Suppressor macrophage treated with lipopolysaccharide for 4 hours (primary cell): ENCODE results near the gene ATAD2B.
A peak's percentile ranks its signal among the peaks of the same experiment; 100 is the strongest.
"Not testable (repeated sequence)": the region's sequence is repeated elsewhere in the genome, so short reads cannot be mapped to it uniquely, and the experiment has no call there.

Source experiments
- DNase-seq: peaks from one replicate; pipeline ENCODE4 v3.0.0-alpha.2; 2020

Gene ATAD2B

DNA sequence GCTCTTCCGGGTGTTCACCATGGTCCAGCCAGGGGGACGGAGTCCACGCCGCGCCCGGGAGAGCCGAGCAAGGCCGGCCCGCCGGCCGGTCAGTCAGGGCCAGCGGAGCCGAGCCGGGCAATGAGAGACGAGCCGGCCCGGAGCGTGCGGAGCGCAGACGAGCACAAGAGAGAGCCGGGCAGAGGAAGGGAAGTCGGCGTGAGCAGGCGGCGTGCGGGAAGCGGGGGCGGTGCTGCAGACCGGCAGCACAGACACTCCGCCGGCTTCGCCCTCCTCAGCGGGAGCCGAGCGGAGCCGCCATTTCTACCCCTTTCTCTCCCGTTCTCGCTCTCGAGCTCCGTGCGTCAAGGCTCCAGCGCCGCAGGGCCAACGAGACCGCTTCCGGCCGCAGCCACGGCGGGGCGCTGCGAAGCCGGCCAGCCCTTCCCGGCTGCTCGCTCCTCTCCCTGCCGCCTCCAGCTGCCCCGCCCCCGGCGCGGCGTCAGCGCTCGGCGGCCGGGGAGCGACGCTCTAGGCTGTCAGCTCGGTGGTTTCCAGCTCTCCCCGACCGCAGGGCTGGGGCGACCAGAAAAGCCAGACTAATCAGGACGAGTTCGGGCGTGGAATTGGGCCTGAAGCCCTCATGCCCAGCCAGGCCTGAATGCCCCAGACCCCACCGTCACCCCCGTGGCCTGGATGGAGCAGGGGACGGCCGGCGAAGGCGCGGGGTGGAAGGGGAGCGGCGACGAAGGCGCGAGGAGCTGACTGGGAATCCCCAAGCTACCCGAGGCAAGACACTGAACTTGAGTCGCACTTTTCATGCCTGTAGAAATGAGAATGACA is at the start of gene ATAD2B:
ATAD2B (minus strand) TSS at position 374 of the 822 bp plus-strand sequence; CDS start at position 21, 353 bp downstream.
- peak; percentile 98 for DNase-seq

DNA sequence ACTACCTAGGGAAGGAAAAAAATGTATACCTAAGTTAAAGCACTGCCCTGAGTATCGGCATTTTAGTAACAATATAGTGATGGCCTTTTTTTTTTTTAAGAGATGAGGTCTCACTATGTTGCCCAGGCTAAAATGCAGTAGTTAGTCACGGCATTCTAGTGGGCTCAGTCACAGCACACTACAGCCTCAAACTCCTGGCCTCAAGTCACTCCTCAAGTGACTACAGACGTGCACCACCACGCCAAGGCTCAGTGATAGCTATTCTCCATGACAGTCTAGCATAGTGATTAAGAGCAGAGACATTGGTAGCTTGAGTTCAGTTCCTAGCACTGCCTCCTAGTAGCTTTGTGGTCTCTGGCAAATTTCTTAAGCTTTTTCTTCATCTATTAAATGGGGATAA is 40.9 kb upstream of the ATAD2B start:
- DNase-seq, result no peak

DNA sequence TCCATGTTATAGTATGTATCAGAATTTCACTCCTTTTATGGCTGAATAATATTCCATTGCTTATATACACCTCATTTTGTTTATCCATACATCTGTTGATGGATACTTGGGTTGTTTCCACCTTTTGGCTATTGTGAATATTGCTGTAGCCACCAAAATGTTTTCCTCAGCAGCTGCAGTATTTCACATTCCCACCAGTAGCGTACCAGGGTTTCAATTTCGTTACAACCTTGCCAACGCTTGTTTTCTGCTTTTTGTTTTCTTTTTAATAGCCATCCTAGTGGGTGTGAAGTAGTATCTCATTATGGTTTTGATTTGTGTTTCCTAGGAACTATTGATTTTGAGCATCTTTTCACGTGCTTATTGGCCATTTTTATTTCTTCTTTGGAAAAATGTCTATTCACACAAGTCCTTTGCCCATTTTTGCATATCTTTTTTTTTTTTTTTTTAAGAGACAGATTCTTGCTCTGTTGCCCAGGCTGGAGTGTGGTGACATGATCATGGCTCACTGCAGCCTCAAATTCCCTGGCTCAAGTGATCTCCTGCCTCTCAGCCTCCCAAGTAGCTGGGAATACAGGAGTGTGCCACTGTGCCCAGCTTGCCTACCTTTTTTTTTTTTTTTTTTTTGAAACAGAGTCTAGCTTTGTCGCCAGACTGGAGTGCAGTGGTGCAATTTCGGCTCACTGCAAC is 27.5 kb upstream of the ATAD2B start:
- no peak for DNase-seq

DNA sequence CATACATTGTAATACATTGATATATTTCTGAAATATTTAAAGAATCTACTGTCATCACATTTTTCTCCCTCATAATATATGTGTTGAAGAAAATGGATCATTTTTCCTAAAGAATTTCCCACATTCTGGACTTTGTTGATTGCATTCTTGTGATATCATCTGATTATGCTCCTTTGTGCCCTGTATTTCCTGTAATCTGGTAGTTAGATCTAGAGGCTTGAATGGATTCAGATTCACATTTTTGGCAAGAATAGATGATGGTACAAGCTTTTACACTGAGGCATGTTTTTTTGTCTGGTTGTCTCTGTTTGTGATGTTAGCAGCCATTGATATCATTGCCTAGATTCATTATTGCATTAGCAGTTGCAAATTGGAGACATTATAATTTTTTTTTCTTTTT is 26.7 kb upstream of the ATAD2B start:
- no peak for DNase-seq

DNA sequence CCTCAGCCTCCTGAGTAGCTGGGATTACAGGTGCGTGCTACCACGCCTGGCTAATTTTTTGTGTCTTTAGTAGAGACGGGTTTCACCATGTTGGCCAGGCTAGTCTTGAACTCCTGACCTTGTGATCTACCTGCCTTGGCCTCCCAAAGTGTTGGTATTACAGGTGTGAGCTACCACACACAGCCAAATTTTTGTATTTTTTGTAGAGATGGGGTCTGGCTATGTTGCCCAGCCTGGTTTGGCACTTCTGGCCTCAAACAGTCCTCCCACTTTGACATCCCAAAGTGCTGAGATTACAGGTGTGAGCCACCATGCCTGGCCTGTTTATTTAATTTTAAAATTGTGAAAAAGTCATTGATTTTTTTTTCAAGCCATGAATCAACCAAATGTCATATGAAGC is 25.6 kb upstream of the ATAD2B start:
- DNase-seq, result not testable (repeated sequence)

- DNase-seq, result no peak
Measured at GRCh38 chr2:23947350-23947749, 20.4 kb upstream of the ATAD2B start.

- DNase-seq, result no peak
Measured at GRCh38 chr2:23944976-23945375, 18.1 kb upstream of the ATAD2B start.

GRCh38 chr2:23944527-23944926 is 17.6 kb upstream of the ATAD2B start:
- no peak for DNase-seq

- no peak for DNase-seq
Measured at GRCh38 chr2:23943666-23944065, 16.7 kb upstream of the ATAD2B start.

DNA sequence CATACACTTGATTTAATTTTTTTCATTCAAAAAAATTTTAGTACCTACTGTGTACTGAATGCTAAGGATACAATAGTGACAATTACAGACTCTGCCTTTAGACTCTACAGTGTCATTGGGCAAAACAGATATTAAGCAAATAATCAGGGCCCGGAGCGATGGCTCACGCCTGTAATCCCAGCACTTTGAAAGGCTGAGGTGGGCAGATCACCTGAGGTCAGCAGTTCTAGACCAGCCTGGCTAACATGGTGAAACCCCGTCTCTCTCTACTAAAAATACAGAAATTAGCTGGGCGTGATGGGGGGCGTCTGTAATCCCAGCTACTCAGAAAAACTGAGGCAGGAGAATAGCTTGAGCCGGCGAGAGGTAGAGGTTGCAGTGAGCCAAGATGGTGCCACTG is 14.7 kb upstream of the ATAD2B start:
- no peak for DNase-seq

DNA sequence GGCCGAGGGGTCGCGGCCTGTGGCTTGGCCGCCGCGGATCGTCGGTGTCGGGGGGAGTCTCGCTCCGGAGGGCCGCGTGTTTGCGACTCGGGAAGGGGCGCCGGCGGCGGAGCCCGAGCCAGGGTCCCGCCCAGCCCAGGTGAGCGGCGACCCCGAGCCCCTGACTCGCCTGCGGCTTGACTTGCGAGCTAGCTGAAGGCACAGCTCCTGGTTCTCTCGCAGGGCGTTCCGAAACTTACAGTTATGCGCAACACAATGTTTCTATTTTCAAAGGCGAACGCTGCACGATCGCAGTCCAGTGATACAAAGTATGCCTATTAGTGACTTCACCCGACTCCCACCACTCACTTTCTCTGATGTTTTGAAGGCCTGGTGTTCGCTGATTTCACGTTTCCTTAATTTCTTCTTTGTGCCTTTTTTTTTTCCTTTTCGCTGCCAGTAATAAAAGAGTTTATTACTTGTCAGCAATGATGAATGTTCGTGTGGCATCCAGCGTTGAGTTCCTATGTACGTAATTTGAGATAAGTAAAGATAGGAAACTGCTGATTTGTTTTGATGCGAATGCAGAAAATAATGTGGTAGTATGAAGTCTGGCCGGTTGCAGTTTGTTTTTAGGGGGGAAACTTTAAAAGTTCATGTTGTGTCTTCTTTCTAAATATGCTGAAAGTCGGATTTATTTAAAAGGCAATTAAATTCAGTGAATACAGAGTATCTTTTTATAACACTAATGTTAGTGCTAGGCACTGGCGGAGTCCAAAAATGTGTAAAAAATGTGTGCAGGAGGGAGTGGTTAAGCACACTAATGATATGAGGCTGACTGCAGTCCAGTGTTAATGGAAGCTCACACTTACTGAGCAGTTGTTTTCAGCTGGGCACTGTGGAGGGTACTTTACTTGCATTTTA is 14.0 kb upstream of the ATAD2B start:
- peak; percentile 71 for DNase-seq

DNA sequence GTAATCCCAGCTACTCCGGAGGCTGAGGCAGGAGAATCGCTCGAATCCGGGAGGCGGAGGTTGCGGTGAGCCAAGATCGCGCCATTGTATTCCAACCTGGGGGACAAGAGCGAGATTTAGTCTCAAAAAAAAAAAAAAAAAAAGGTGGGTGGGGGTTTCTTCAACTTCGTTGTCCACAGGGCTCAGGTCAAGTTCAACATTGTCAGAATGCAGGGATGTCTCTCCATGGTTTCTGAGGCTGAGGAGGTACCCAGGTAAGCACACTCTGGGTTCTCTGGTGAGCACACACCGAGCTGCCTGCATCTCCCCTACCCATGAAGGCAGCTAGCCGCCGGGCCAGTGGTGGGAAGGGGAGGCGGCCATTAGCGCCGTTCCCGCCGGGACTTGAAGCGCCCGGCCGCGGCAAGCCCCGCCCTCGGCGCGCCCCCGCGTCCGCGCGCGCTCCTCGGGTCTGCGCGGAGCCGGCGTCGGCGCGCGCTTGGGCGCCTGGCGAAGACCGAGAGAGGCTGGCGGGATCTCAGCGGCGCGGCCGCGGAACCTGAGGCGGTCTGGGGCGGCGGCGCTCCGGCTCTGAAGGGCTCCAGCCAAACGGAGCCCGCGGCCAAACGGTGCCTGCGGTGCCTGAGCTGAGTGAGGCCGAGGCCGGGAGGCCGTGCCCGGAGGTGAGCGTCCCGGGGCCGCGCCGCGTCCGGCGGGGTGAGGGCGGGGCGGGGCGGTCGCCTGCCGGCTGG is 13.2 kb upstream of the ATAD2B start, which contains the start of gene UBXN2A:
UBXN2A (plus strand) TSS at position 477 of the 731 bp plus-strand sequence. CDS start 17,852 bp downstream, outside the sequence.
- peak; percentile 91 for DNase-seq

- DNase-seq, result no peak
Measured at GRCh38 chr2:23934259-23934658, 7.3 kb upstream of the ATAD2B start.

- no peak for DNase-seq
Measured at GRCh38 chr2:23926290-23926749, 603 bp downstream of the ATAD2B start.

DNA sequence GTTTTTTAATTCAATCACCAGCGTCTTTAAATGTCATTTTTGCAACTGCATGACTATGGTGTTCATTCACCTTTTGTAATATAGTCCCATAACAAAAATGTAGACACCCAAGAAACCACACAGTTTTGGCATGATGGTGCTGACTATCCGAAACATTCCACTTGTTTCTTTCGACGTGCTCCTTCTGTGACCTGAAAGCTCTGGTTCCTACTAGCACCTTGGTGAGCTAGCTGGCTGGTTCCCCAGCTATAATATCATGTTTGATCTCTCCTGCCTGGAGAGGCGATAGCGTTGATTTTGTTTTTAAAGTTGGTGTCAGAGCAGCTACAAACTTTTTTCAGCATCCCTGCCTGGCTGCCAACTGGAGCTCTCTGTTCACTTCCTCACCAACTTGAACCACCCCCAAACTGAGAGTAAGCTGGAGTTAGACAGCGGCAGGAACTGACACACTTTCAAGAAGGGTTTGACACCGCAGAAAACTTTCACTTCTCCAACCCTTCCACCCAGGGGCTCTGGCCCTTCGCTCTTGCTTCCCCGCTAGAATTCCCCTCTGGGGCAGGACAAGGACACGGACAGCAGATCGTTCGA is 1.1 kb downstream of the ATAD2B start:
- peak; percentile 94 for DNase-seq

DNA sequence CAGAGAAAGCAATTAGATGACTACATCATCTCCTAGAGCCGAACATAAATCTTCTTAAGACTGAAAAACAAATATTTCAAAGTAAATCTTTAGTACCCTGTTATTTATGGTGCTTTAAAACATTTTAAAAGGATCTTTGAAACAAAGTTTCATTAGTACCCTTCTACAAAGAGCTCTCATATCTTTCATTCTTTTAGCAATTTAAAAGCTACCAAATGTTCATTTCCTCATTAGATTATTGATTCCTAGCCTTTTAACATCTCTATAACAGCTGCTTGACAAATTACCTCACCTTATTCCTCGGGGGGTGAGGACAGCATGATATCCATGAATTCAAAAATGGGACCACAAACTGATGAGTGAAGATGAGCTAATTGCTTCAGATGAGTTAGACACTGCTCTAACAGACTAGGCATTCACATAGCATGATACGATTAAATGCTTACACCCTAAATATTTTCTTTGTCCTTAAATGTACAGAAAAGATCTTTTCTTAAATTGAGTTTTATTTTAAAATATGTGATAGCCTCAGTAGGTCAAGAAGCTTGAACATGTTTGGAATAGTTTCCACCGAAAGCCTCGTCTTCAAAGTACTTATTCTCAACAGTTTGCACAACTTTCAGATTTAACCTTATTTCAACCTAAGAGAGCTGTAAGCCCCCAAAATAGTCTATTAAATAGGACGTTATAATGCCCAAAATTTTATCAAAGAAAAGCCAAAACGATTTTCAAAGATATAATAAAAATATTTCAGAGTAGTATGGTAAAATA is 2.1 kb downstream of the ATAD2B start:
- DNase-seq, result no peak

GRCh38 chr2:23918837-23919489 is 8.0 kb downstream of the ATAD2B start:
- DNase-seq, result no peak

- DNase-seq, result no peak
Measured at GRCh38 chr2:23916727-23917405, 10.1 kb downstream of the ATAD2B start.

DNA sequence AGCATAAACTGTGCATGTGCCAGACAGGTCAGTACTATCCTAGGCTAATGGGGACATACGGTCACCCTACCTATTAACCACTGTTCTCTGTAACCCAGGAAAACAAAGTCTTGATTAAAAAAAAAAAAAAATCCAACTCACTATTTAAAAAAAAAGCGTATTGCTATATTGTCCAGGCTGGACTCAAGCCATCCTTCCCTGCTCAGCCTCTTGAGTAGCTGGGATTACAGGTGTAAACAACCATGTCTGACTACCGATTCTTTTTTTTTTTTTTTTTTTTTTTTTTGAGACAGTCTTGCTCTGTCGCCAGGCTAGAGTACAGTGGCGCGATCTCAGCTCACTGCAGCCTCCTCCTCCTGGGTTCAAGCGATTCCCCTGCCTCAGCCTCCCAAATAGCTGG is 11.6 kb downstream of the ATAD2B start:
- DNase-seq, result no peak

DNA sequence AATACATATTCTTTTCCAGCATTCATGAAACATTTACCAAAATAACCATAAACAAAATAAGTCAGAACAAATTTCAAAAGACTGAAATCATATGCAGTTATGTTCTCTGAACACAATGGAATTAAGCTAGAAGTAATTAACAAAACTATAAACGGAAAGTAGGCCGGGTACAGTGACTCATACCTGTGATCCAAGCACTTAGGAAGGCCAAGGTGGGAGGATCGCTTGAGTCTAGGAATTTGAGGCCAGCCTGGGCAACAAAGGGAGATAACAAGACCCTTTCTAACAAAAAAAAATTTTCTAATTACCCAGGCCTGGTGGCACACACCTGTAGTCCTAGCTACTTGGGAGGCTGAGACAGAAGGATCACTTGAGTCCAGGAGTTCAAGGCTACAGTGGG is 14.9 kb downstream of the ATAD2B start:
- no peak for DNase-seq
